Loucy (cell line): Measurements from ENCODE around the gene TFB1M.

ENCODE experiments used
- H2AFZ ChIP-seq: fragments of 200-600 bp; sonication (generic); 2 replicates; pipeline ENCODE4 v1.6.0; 2016; ENCODE audit warnings: antibody characterized with exemption, mild to moderate bottlenecking, low read length, moderate library complexity
- H3F3A ChIP-seq: fragments of 200-600 bp; 2 replicates; pipeline ENCODE4 v1.6.0; 2016; ENCODE audit warnings: antibody characterized with exemption, low read depth, mild to moderate bottlenecking
- H3K27me3 ChIP-seq: fragments of 200-600 bp; sonication (generic); 2 replicates; pipeline ENCODE4 v1.6.1; 2014; ENCODE audit warnings: low read length, mild to moderate bottlenecking; ENCODE audit not compliant: insufficient read depth, poor library complexity, severe bottlenecking
- H3K36me3 ChIP-seq: fragments of 200-600 bp; sonication (generic); 2 replicates; pipeline ENCODE4 v1.6.1; 2016; ENCODE audit warnings: low read length; ENCODE audit not compliant: insufficient read depth
- H3K4me1 ChIP-seq: fragments of 200-600 bp; sonication (generic); 2 replicates; pipeline ENCODE4 v1.5.1; 2014; ENCODE audit warnings: low read length, mild to moderate bottlenecking; ENCODE audit not compliant: insufficient read depth, poor library complexity, severe bottlenecking
- H3K4me2 ChIP-seq: fragments of 200-600 bp; sonication (generic); 2 replicates; pipeline ENCODE4 v1.6.0; 2014; ENCODE audit warnings: antibody characterized with exemption, low read length, low read depth, mild to moderate bottlenecking; ENCODE audit not compliant: poor library complexity, severe bottlenecking
- H3K4me3 ChIP-seq: fragments of 200-600 bp; sonication (generic); 2 replicates; pipeline ENCODE4 v1.5.1; 2014; ENCODE audit warnings: low read length, mild to moderate bottlenecking, mixed read lengths; ENCODE audit not compliant: poor library complexity, severe bottlenecking
- H3K79me2 ChIP-seq: fragments of 200-600 bp; sonication (generic); 2 replicates; pipeline ENCODE4 v1.6.1; 2014; ENCODE audit warnings: low read length; ENCODE audit not compliant: insufficient read depth
- H3K9ac ChIP-seq: fragments of 200-600 bp; sonication (generic); 2 replicates; pipeline ENCODE4 v1.6.0; 2014; ENCODE audit warnings: mild to moderate bottlenecking, low read depth, low read length, moderate library complexity; ENCODE audit not compliant: poor library complexity, severe bottlenecking
- H3K9me2 ChIP-seq: fragments of 200-600 bp; sonication (generic); replicated peaks from 2 replicates; pipeline ENCODE4 v1.6.1; 2016; ENCODE audit warnings: low read depth, low read length, mixed read lengths
- H3K9me3 ChIP-seq: fragments of 200-600 bp; sonication (generic); 2 replicates; pipeline ENCODE4 v1.6.1; 2014; ENCODE audit warnings: mild to moderate bottlenecking, antibody characterized with exemption, low read length, low read depth; ENCODE audit not compliant: insufficient read depth
- H4K20me1 ChIP-seq: fragments of 200-600 bp; sonication (generic); 2 replicates; pipeline ENCODE4 v1.6.0; 2014; ENCODE audit warnings: antibody characterized with exemption, low read length, mild to moderate bottlenecking; ENCODE audit not compliant: insufficient read depth, poor library complexity, severe bottlenecking
- EZH2phosphoT487 ChIP-seq: fragments of 200-600 bp; IDR thresholded peaks from 2 replicates; pipeline ENCODE4 v1.6.1; 2018; ENCODE audit warnings: antibody characterized with exemption, mild to moderate bottlenecking, moderate library complexity, borderline replicate concordance
- TF ChIP-seq, protein P1 (sequence below): fragments of 200-600 bp; sonication (generic); conservative IDR thresholded peaks from 2 replicates; pipeline ENCODE4 v1.5.1; 2014; ENCODE audit warnings: mild to moderate bottlenecking, antibody characterized with exemption, low read length

The TFB1M gene

DNA sequence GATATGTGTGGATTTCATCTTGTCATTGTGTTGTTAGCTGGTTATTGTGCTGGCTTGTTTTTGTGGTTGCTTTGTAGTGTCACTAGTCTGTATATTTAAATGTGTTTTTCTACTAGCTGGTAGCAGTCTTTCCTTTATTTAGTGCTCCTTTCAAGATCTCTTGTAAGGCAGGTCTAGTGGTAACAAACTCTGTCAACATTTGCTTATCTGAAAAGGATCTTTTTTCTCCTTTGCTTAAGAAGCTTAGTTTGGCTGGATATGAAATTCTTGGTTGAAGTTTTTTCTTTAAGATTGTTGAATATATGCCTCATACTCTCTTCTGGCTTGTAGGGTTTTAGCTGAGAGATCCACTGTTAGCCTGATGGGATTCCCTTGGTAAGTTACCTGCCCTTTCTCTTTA lies 32.7 kb upstream of the TFB1M start:
- Histone ChIP-seq H3K4me3 (no peak overlapping the region), H3K79me2 (no peaks in the 10 kb centered on the region), H3K9me3 (no peaks in the 10 kb centered on the region; the same call in 1 of the 2 replicates), H3K27me3 (no peaks in the 10 kb centered on the region), H3K9ac (no peak overlapping the region), H3K4me2 (no peak overlapping the region), H3K4me1 (no peaks in the 10 kb centered on the region), H3F3A (no peaks in the 10 kb centered on the region), H3K9me2 (no peaks in the 10 kb centered on the region), H3K36me3 (no peaks in the 10 kb centered on the region), H2AFZ (no peak overlapping the region), H4K20me1 (no peaks in the 10 kb centered on the region)
- TF ChIP-seq, protein P1, sequence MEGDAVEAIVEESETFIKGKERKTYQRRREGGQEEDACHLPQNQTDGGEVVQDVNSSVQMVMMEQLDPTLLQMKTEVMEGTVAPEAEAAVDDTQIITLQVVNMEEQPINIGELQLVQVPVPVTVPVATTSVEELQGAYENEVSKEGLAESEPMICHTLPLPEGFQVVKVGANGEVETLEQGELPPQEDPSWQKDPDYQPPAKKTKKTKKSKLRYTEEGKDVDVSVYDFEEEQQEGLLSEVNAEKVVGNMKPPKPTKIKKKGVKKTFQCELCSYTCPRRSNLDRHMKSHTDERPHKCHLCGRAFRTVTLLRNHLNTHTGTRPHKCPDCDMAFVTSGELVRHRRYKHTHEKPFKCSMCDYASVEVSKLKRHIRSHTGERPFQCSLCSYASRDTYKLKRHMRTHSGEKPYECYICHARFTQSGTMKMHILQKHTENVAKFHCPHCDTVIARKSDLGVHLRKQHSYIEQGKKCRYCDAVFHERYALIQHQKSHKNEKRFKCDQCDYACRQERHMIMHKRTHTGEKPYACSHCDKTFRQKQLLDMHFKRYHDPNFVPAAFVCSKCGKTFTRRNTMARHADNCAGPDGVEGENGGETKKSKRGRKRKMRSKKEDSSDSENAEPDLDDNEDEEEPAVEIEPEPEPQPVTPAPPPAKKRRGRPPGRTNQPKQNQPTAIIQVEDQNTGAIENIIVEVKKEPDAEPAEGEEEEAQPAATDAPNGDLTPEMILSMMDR: no peak
- no peak for TF ChIP-seq EZH2phosphoT487

DNA sequence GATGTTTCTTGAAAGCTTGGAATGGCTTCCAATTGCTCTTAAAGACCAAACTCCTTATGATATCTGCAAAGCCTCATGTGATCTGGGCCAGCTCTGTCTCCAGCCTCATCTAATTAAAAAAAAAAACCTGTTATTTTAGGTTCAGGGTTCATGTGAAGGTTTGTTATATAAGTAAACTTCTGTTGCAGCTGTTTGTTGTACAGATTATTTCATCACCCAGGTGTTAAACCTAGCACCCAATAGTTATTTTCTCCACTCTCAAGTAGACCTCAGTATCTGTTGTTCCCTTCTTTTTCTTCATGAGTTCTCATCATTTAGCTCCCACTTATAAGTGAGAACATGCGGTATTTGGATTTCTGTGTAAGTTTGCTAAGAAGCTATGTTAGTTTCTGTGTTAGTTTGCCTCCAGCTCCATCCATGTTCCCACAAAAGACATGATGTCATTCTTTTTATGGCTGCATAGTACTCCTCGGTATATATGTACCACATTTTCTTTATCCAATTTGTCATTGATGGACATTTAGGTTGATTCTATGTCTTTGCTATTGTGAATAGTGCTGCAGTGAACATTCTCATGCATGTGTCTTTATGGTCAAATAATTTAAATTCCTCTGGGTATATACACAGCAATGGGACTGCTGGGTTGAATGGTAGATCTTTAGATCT lies 30.2 kb upstream of the TFB1M start:
- Histone ChIP-seq H3K9me2 (no peaks in the 10 kb centered on the region), H3K4me2 (no peak overlapping the region), H3F3A (no peaks in the 10 kb centered on the region), H3K4me1 (peaks cover 6% of the 10 kb centered on the region), H3K79me2 (no peaks in the 10 kb centered on the region), H3K4me3 (no peak overlapping the region), H2AFZ (no peak overlapping the region), H3K9ac (no peak overlapping the region), H3K36me3 (no peaks in the 10 kb centered on the region), H3K9me3 (peaks cover 8% of the 10 kb centered on the region; the same call in 1 of the 2 replicates), H3K27me3 (no peaks in the 10 kb centered on the region), H4K20me1 (no peaks in the 10 kb centered on the region)
- TF ChIP-seq EZH2phosphoT487: no peak
- TF ChIP-seq, protein P1: no peak

DNA sequence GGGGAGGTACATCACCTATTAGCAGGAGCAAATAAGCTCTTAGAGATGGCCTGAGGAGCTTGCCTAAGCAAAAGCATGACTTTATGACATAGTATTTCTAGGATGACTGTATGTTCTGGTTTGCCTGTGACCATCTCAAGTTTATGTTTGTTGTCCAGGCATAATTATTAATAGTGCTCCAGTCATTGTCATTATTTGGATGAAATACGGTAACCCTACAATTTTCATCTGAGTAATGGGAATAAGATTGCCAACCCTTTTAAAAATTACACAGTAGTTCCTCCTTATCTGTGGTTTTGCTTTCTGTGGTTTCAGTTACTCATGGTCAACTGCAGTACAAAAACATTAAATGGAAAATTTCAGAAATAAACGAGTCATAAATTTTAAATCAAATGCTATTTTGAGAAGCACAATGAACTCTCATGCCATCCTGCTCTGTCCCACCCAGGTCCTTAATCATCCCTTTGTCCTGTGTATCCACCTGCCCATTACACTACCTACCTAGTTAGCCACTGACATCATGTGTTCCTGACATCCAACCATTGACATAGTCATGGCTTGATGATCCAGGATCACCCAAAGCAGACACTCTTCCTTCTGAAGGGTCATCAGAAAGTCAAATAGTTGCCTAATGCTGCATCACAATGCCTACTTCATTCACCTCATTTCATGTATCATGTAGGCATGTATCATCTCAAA lies 27.0 kb upstream of the TFB1M start:
- Histone ChIP-seq H3K4me1 (peaks cover 6% of the 10 kb centered on the region), H3K4me2 (no peak overlapping the region), H3K9me3 (peaks cover 8% of the 10 kb centered on the region; the same call in 1 of the 2 replicates), H2AFZ (no peak overlapping the region), H3K9ac (no peak overlapping the region), H3F3A (no peaks in the 10 kb centered on the region), H3K27me3 (no peaks in the 10 kb centered on the region), H3K36me3 (no peaks in the 10 kb centered on the region), H3K9me2 (no peaks in the 10 kb centered on the region), H3K79me2 (no peaks in the 10 kb centered on the region), H4K20me1 (no peaks in the 10 kb centered on the region), H3K4me3 (no peak overlapping the region)
- TF ChIP-seq, protein P1: no peak
- no peak for TF ChIP-seq EZH2phosphoT487
